IMR-90 (cell line): Measurements from ENCODE around the gene KRTAP10-10. TPM values are rescaled to one million over a fixed set of nuclear protein-coding genes. Genes with fewer than 3 reads are reported as not detected.

Experiments used
- ATAC-seq: fragments of 200-7000 bp; cut with Tn5 transposase; 2 replicates; pipeline ENCODE4 v1.9.1; 2020; ENCODE audit warnings: low read depth, mild to moderate bottlenecking, moderate library complexity
- BruUV-seq: library from RNA; stranded (reverse); fragments of 400-500 nt; replicated peaks from 2 replicates; lab custom pipeline; 2021; lab: Mats Ljungman, UMichigan
- CTCF ChIA-PET: fragments of 300-600 bp; formaldehyde crosslinking; extraction: SDS; loops from one replicate; lab custom pipeline; 2021; ENCODE audit warnings: antibody characterized with exemption; lab: Yijun Ruan, JAX
- POLR2A ChIA-PET: fragments of 300-600 bp; sonication (Branson Sonifier 250); formaldehyde crosslinking; loops from one replicate; lab custom pipeline; 2022; ENCODE audit warnings: antibody characterized with exemption; ENCODE audit not compliant: unreplicated experiment; lab: Charles Lee
- DNase-seq: peaks from one replicate; pipeline ENCODE4 v3.0.0; 2013
- H2AFZ ChIP-seq: replicated peaks from 2 replicates; pipeline ENCODE3; 2013; ENCODE audit warnings: low read length, mild to moderate bottlenecking; ENCODE audit not compliant: poor library complexity
- H2AK5ac ChIP-seq: 2 replicates; pipeline ENCODE4 v1.6.1; 2013; ENCODE audit warnings: low read depth, low read length, inconsistent platforms
- H2AK9ac ChIP-seq: replicated peaks from 2 replicates; pipeline ENCODE3; 2013; ENCODE audit warnings: mild to moderate bottlenecking, low read depth, low read length, moderate library complexity; ENCODE audit not compliant: poor library complexity
- H2BK120ac ChIP-seq: 2 replicates; pipeline ENCODE4 v1.6.1; 2013; ENCODE audit warnings: low read depth, low read length, inconsistent platforms
- H2BK15ac ChIP-seq: 3 replicates; pipeline ENCODE4 v1.6.1; 2013; ENCODE audit warnings: low read depth, low read length, inconsistent platforms
- H2BK20ac ChIP-seq: 2 replicates; pipeline ENCODE4 v1.6.1; 2013; ENCODE audit warnings: low read depth, mild to moderate bottlenecking, inconsistent platforms, low read length, moderate library complexity
- H2BK5ac ChIP-seq: 2 replicates; pipeline ENCODE4 v1.6.1; 2013; ENCODE audit warnings: mild to moderate bottlenecking, low read depth, low read length, inconsistent platforms; ENCODE audit not compliant: poor library complexity, severe bottlenecking
- H3K14ac ChIP-seq: replicated peaks from 2 replicates; pipeline ENCODE4 v1.6.1; 2013; ENCODE audit warnings: low read depth, low read length, inconsistent platforms
- H3K18ac ChIP-seq: 2 replicates; pipeline ENCODE4 v1.6.1; 2013; ENCODE audit warnings: low read depth, low read length, control low read depth
- H3K23ac ChIP-seq: 2 replicates; pipeline ENCODE4 v1.6.1; 2013; ENCODE audit warnings: low read depth, low read length, inconsistent platforms
- H3K27ac ChIP-seq: 2 replicates; pipeline ENCODE4 v1.5.1; 2013; ENCODE audit warnings: mild to moderate bottlenecking, control low read depth, low read length; ENCODE audit not compliant: insufficient read depth
- H3K27me3 ChIP-seq: 2 replicates; pipeline ENCODE4 v1.6.1; 2013; ENCODE audit warnings: low read length; ENCODE audit not compliant: control insufficient read depth, insufficient read depth
- H3K36me3 ChIP-seq: 2 replicates; pipeline ENCODE4 v1.6.1; 2013; ENCODE audit warnings: low read length, mixed read lengths; ENCODE audit not compliant: control insufficient read depth, insufficient read depth
- H3K4ac ChIP-seq: 2 replicates; pipeline ENCODE4 v1.6.1; 2013; ENCODE audit warnings: low read depth, low read length, inconsistent platforms
- H3K4me1 ChIP-seq: 2 replicates; pipeline ENCODE4 v1.6.1; 2013; ENCODE audit warnings: low read length, mixed read lengths; ENCODE audit not compliant: control insufficient read depth, insufficient read depth
- H3K4me2 ChIP-seq: 2 replicates; pipeline ENCODE4 v1.6.1; 2013; ENCODE audit warnings: low read depth, mild to moderate bottlenecking, control low read depth, low read length, moderate library complexity
- H3K4me3 ChIP-seq: 2 replicates; pipeline ENCODE4 v1.5.1; 2013; ENCODE audit warnings: low read depth, mild to moderate bottlenecking, control low read depth, low read length, moderate library complexity; ENCODE audit not compliant: insufficient read depth
- H3K56ac ChIP-seq: 2 replicates; pipeline ENCODE4 v1.6.1; 2013; ENCODE audit warnings: low read length, inconsistent platforms; ENCODE audit not compliant: insufficient read depth; ENCODE audit errors: extremely low read depth
- H3K79me1 ChIP-seq, 2 experiments: 2 replicates each; pipeline ENCODE4 v1.6.1; 2013; ENCODE audit warnings: low read length in 2 of 2, inconsistent platforms in 1 of 2, low read depth in 1 of 2
- H3K9ac ChIP-seq: 2 replicates; pipeline ENCODE4 v1.6.1; 2013; ENCODE audit warnings: low read depth, low read length, control low read depth
- H3K9me1 ChIP-seq: 2 replicates; pipeline ENCODE4 v1.6.1; 2013; ENCODE audit warnings: low read length, inconsistent platforms; ENCODE audit not compliant: insufficient read depth
- H3K9me3 ChIP-seq: 2 replicates; pipeline ENCODE4 v1.6.1; 2013; ENCODE audit warnings: low read length; ENCODE audit not compliant: control insufficient read depth, insufficient read depth
- H4K20me1 ChIP-seq: 2 replicates; pipeline ENCODE4 v1.6.1; 2013; ENCODE audit warnings: low read length, inconsistent platforms; ENCODE audit not compliant: insufficient read depth
- H4K5ac ChIP-seq: 2 replicates; pipeline ENCODE4 v1.6.1; 2013; ENCODE audit warnings: mild to moderate bottlenecking, low read depth, low read length, control low read depth
- H4K8ac ChIP-seq, 2 experiments: 2 replicates each; pipeline ENCODE4 v1.6.1; 2013; ENCODE audit warnings: low read depth in 2 of 2, low read length in 2 of 2, control low read depth in 1 of 2, inconsistent platforms in 1 of 2
- H4K91ac ChIP-seq: 2 replicates; pipeline ENCODE4 v1.6.1; 2013; ENCODE audit warnings: low read depth, low read length, inconsistent platforms; ENCODE audit not compliant: insufficient read depth
- BHLHE40 ChIP-seq: fragments of 150-350 bp; IDR thresholded peaks from 2 replicates; pipeline ENCODE4 v1.6.1; 2016; ENCODE audit warnings: mild to moderate bottlenecking, low read depth, low read length
- CEBPB ChIP-seq: IDR thresholded peaks from 2 replicates; pipeline ENCODE4 v1.6.1; 2012; ENCODE audit warnings: low read depth, low read length, improper control_type of control experiment
- MAFK ChIP-seq: IDR thresholded peaks from 2 replicates; pipeline ENCODE4 v1.6.1; 2012; ENCODE audit warnings: low read depth, low read length, improper control_type of control experiment
- MAZ ChIP-seq: IDR thresholded peaks from 2 replicates; pipeline ENCODE4 v1.6.1; 2012; ENCODE audit warnings: low read depth, mild to moderate bottlenecking, low read length, improper control_type of control experiment, moderate library complexity, borderline replicate concordance
- MXI1 ChIP-seq: IDR thresholded peaks from 2 replicates; pipeline ENCODE4 v1.6.1; 2012; ENCODE audit warnings: low read depth, mild to moderate bottlenecking, low read length, moderate library complexity, borderline replicate concordance
- RAD21 ChIP-seq: IDR thresholded peaks from 2 replicates; pipeline ENCODE4 v1.6.1; 2012; ENCODE audit warnings: low read length, improper control_type of control experiment
- RCOR1 ChIP-seq: IDR thresholded peaks from 2 replicates; pipeline ENCODE4 v1.6.1; 2012; ENCODE audit warnings: mild to moderate bottlenecking, low read length, improper control_type of control experiment; ENCODE audit not compliant: insufficient replicate concordance
- RFX5 ChIP-seq: IDR thresholded peaks from 2 replicates; pipeline ENCODE4 v1.8.0; 2012; ENCODE audit warnings: low read depth, mild to moderate bottlenecking, low read length, moderate library complexity
- WGBS, 2 experiments: methylation state at CpG; one replicate each; pipeline versions ENCODE4 v1.1.5 to v1.1.7; 2013; ENCODE audit warnings: missing lambda C conversion rate in 2 of 2; ENCODE audit not compliant: insufficient read length in 1 of 2; ENCODE audit errors: extremely low coverage in 2 of 2; 5-methylcytosine and 5-hydroxymethylcytosine counted together
- dilution Hi-C: fragments of 300-500 bp; cut with HindIII; formaldehyde crosslinking; loops from one replicate; pipeline ENCODE4 v1.14.3; 2018; ENCODE audit warnings: low sequenced_read_pairs; ENCODE audit not compliant: unreplicated experiment
- in situ Hi-C: fragments of 300-500 bp; cut with MboI; formaldehyde crosslinking; loops from 3 replicates; pipeline ENCODE4 v1.14.3; 2019; ENCODE audit warnings: low sequenced_read_pairs, inconsistent platforms, mixed read lengths
- intact Hi-C: fragments of 100-400 bp; cut with micrococcal nuclease; formaldehyde crosslinking; loops from 2 replicates; pipeline ENCODE4 v1.10.0; 2022
- polyA plus RNA-seq, 3 experiments: library from polyadenylated mRNA; depleted of rRNA; stranded (reverse); fragments of >200 nt; gene quantifications; 2 replicates each; pipeline ENCODE4 v1.2.3, GENCODE V29; 2012; ENCODE audit warnings: low replicate concordance in 1 of 3
- total RNA-seq: library from RNA; depleted of rRNA; stranded (reverse); fragments of >200 nt; gene quantifications from 2 replicates; pipeline ENCODE4 v1.2.3, GENCODE V29; 2012

The KRTAP10-10 gene
- total and polyA plus RNA-seq, 2 of the 4 experiments (the other 2 are of a cell fraction), result not detected

- POLR2A ChIA-PET, result no interaction called here
- no peak for ATAC-seq
Observed at GRCh38 chr21:44657635-44658540, 20.7 kb downstream of the KRTAP10-10 start, which contains the start of gene KRTAP12-3. KRTAP12-3 (plus strand) TSS chr21:44657932; CDS start chr21:44657980, 48 bp downstream.

More at GRCh38 chr21:44657635-44658540, 20.7 kb downstream of the KRTAP10-10 start, which contains the start of gene KRTAP12-3:
- Histone ChIP-seq H2AK9ac (no peak within 1 kb of the TSS), H3K23ac (no peak within 1 kb of the TSS), H2BK5ac (no peak within 1 kb of the TSS), H2AK5ac (no peak within 1 kb of the TSS), H3K56ac (no peak within 1 kb of the TSS), H2AFZ (peak within 1 kb of the TSS; percentile 14), H2BK120ac (no peak within 1 kb of the TSS), H3K18ac (no peak within 1 kb of the TSS), H4K91ac (no peak within 1 kb of the TSS), H3K9ac (no peak within 1 kb of the TSS), H2BK15ac (no peak within 1 kb of the TSS), H3K9me3 (peaks cover 3% of the 10 kb centered on the region), H3K14ac (no peak within 1 kb of the TSS), H3K9me1 (no peaks in the 10 kb centered on the region), H3K27me3 (peaks cover 2% of the 10 kb centered on the region; the same call in 1 of the 2 replicates), H3K36me3 (no peaks in the 10 kb centered on the region), H4K20me1 (no peaks in the 10 kb centered on the region), H2BK20ac (no peak within 1 kb of the TSS), H3K79me1 (no peaks in the 10 kb centered on the region), H3K4ac (no peak within 1 kb of the TSS), H3K4me3 (no peak within 1 kb of the TSS), H4K8ac (no peak within 1 kb of the TSS), H3K4me1 (no peaks in the 10 kb centered on the region), H3K4me2 (no peak within 1 kb of the TSS), H3K27ac (no peak within 1 kb of the TSS), H4K5ac (no peak within 1 kb of the TSS)
- in situ Hi-C loops (no loop called here), dilution Hi-C loops (no loop called here), intact Hi-C loops (loop anchor here (10.0 kb wide), 1 partner anchor 57 kb away; the partner anchor contains the start of gene TSPEAR)
- no TSS peak for BruUV-seq
- no peak for TF ChIP-seq RAD21
- TF ChIP-seq CEBPB, result no peak
- TF ChIP-seq MAZ, result no peak
- no peak for TF ChIP-seq MXI1
- TF ChIP-seq RCOR1, result no peak
- TF ChIP-seq BHLHE40, result no peak
- no peak for TF ChIP-seq RFX5
- TF ChIP-seq MAFK, result no peak
- WGBS, 2 experiments, result 81% methylated on average over 6 of the region's 26 CpGs; no CpG with 5 or more reads in 1 of the 2 experiments
- peak; percentile 7 for DNase-seq
- CTCF ChIA-PET, result no interaction called here
